ENCODE measurements around the gene CDK18.

Gene CDK18

DNA sequence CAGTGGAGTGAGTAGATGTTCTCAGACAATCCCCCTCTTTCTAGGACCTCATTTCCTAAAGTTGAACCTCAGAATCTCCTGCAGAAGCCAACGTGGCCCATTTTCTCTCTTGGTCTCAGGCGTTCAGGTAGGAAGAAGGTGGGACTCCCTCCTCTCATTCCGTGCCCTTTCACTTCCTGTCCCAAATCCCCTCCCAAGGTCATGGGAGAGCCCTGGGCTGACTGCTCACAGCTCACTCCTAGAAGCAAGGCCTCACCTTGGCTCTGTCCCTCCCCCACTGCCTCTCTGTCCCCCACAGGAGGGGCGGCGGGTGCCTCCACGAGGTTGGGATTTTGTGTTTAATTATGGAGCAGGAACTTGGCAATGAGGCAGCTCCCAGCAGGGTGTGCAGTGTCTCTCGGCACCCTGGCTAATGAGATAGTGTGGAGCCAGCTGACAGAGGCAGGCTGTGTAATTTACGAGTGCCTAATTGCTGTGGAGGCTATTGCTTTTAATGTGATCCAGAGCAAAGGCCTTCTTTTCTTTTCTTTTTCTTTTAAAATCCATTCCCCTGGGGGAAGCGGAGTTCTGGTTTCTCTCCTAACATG, 9.1 kb upstream of the CDK18 start:
- Histone ChIP-seq H3K18ac (ENCODE audit: low read depth in 1 of 2, low read length in 2 of 2) (no peak overlapping the region), H3K9me3 (ENCODE audit: control insufficient read depth, low read length) (no peaks in the 10 kb centered on the region), H3K9ac (ENCODE audit: low read length) (no peak overlapping the region), H2BK5ac (ENCODE audit: low read depth, low read length, poor library complexity, severe bottlenecking) (no peak overlapping the region), H3K4ac (ENCODE audit: low read depth in 1 of 2, low read length in 2 of 2) (no peak overlapping the region), H4K91ac (ENCODE audit: low read length) (no peak overlapping the region), H3K27me3 (ENCODE audit: control insufficient read depth in 1 of 2, insufficient read depth in 1 of 2, low read length in 2 of 2) (peaks cover 53 to 70% of the 10 kb centered on the region in 2 experiments), H2AFZ (ENCODE audit: low read depth, low read length) (no peak overlapping the region), H3K27ac (ENCODE audit: low read length, poor library complexity, severe bottlenecking) (no peak overlapping the region), H3K14ac (ENCODE audit: low read length in 2 of 2) (peak overlapping the region in 1 of 2 experiments; percentile 45), H4K8ac (ENCODE audit: low read length) (no peak overlapping the region), H3K79me1 (replicated peaks; ENCODE audit: low read length, poor library complexity, severe bottlenecking) (no peaks in the 10 kb centered on the region), H3K4me1 (ENCODE audit: control insufficient read depth, insufficient read depth, low read depth, low read length) (peaks cover 21% of the 10 kb centered on the region), H2BK15ac (ENCODE audit: low read depth, poor library complexity, severe bottlenecking) (no peak overlapping the region), H3K23ac (ENCODE audit: low read length in 2 of 2) (no peak overlapping the region), H2AK5ac (ENCODE audit: low read length, severe bottlenecking) (no peak overlapping the region), H2BK12ac (ENCODE audit: low read length in 2 of 2) (no peak overlapping the region), H3K4me3 (ENCODE audit: insufficient read depth in 1 of 2, low read depth in 1 of 2, low read length in 2 of 2) (no peak overlapping the region), H3K36me3 (ENCODE audit: control insufficient read depth in 1 of 2, insufficient read depth in 2 of 2, low read depth in 1 of 2, low read length in 2 of 2) (no peaks in the 10 kb centered on the region), H2BK120ac (ENCODE audit: low read depth, low read length) (no peak overlapping the region), H3K4me2 (ENCODE audit: low read length, poor library complexity, severe bottlenecking) (no peak overlapping the region)
- DNase-seq: no peak
- WGBS: 27% methylated on average over 5 of the region's 9 CpGs

DNA sequence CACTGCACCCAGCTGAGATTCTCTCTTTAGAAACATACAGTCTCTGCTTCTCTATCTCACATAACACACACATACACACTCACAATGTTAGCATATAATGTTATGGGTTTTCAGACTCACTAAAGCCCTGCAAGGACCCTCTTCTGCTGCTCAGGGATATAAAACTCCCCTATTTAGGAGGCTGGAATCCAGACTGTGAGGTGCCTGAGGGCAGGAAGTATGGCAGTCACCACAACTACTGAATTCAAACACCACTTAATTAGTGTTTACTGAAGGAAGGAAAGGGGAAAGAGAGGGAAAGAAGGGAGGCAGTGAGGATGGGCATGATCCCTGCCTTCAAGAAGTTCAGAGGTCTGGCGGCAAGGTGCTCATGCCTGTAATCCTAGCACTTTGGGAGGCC, 7.8 kb upstream of the CDK18 start:
- Histone ChIP-seq H3K14ac (ENCODE audit: low read length in 2 of 2) (no peak overlapping the region), H2BK120ac (ENCODE audit: low read depth, low read length) (no peak overlapping the region), H2AFZ (ENCODE audit: low read depth, low read length) (no peak overlapping the region), H4K91ac (ENCODE audit: low read length) (no peak overlapping the region), H3K4ac (ENCODE audit: low read depth in 1 of 2, low read length in 2 of 2) (no peak overlapping the region), H4K8ac (ENCODE audit: low read length) (no peak overlapping the region), H3K4me2 (ENCODE audit: low read length, poor library complexity, severe bottlenecking) (no peak overlapping the region), H3K79me1 (replicated peaks; ENCODE audit: low read length, poor library complexity, severe bottlenecking) (no peaks in the 10 kb centered on the region), H3K4me1 (ENCODE audit: control insufficient read depth, insufficient read depth, low read depth, low read length) (peaks cover 21% of the 10 kb centered on the region), H3K27me3 (ENCODE audit: control insufficient read depth in 1 of 2, insufficient read depth in 1 of 2, low read length in 2 of 2) (peaks cover 59 to 63% of the 10 kb centered on the region in 2 experiments), H3K18ac (ENCODE audit: low read depth in 1 of 2, low read length in 2 of 2) (no peak overlapping the region), H3K27ac (ENCODE audit: low read length, poor library complexity, severe bottlenecking) (no peak overlapping the region), H3K23ac (ENCODE audit: low read length in 2 of 2) (no peak overlapping the region), H3K9me3 (ENCODE audit: control insufficient read depth, low read length) (no peaks in the 10 kb centered on the region), H3K9ac (ENCODE audit: low read length) (no peak overlapping the region), H3K36me3 (ENCODE audit: control insufficient read depth in 1 of 2, insufficient read depth in 2 of 2, low read depth in 1 of 2, low read length in 2 of 2) (no peaks in the 10 kb centered on the region), H2BK15ac (ENCODE audit: low read depth, poor library complexity, severe bottlenecking) (no peak overlapping the region), H2BK5ac (ENCODE audit: low read depth, low read length, poor library complexity, severe bottlenecking) (no peak overlapping the region), H2AK5ac (ENCODE audit: low read length, severe bottlenecking) (no peak overlapping the region), H3K4me3 (ENCODE audit: insufficient read depth in 1 of 2, low read depth in 1 of 2, low read length in 2 of 2) (no peak overlapping the region), H2BK12ac (ENCODE audit: low read length in 2 of 2) (no peak overlapping the region)
- DNase-seq: no peak
- 100% methylated on average over 1 of the region's 1 CpG for WGBS

DNA sequence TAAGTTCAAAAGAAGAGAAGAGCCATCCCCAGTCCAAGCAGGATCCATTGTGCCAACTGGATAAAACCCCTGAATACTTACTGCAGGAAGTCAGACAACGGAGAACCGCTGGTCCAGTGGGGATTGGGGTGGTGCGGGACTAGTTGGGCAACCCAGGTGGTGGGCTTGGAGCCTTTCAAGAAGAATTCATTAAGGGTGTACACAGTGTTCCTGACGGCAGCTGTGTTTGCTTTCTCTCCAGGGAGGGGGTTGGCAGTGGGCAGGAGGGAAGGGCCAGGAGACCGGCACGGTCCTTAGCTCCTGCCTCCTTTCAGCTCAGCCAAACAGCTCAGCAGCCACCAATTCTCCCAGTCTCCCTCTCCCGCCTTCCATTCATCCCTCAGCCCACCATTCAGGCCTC, 7.1 kb upstream of the CDK18 start:
- no peak overlapping the region for H2BK120ac ChIP-seq (ENCODE audit: low read depth, low read length)
- no peak overlapping the region for H2BK15ac ChIP-seq (ENCODE audit: low read depth, poor library complexity, severe bottlenecking)
- H3K18ac ChIP-seq (ENCODE audit: low read depth in 1 of 2, low read length in 2 of 2): no peak overlapping the region
- H4K8ac ChIP-seq (ENCODE audit: low read length): no peak overlapping the region
- H3K9ac ChIP-seq (ENCODE audit: low read length): no peak overlapping the region
- H2AFZ ChIP-seq (ENCODE audit: low read depth, low read length): no peak overlapping the region
- no peak overlapping the region for H2BK12ac ChIP-seq (ENCODE audit: low read length in 2 of 2)
- no peaks in the 10 kb centered on the region for H3K9me3 ChIP-seq (ENCODE audit: control insufficient read depth, low read length)
- no peak for DNase-seq
- H3K4me2 ChIP-seq (ENCODE audit: low read length, poor library complexity, severe bottlenecking): no peak overlapping the region
- no peak overlapping the region for H3K23ac ChIP-seq (ENCODE audit: low read length in 2 of 2)
- no peak overlapping the region for H3K4ac ChIP-seq (ENCODE audit: low read depth in 1 of 2, low read length in 2 of 2)
- no peak overlapping the region for H2AK5ac ChIP-seq (ENCODE audit: low read length, severe bottlenecking)
- H3K79me1 ChIP-seq (replicated peaks; ENCODE audit: low read length, poor library complexity, severe bottlenecking): no peaks in the 10 kb centered on the region
- WGBS: 92% methylated on average over 7 of the region's 7 CpGs
- no peak overlapping the region for H2BK5ac ChIP-seq (ENCODE audit: low read depth, low read length, poor library complexity, severe bottlenecking)
- peaks cover 18% of the 10 kb centered on the region for H3K4me1 ChIP-seq (ENCODE audit: control insufficient read depth, insufficient read depth, low read depth, low read length)
- no peak overlapping the region for H3K14ac ChIP-seq (ENCODE audit: low read length in 2 of 2)
- H3K4me3 ChIP-seq (ENCODE audit: insufficient read depth in 1 of 2, low read depth in 1 of 2, low read length in 2 of 2): no peak overlapping the region
- no peaks in the 10 kb centered on the region for H3K36me3 ChIP-seq (ENCODE audit: control insufficient read depth in 1 of 2, insufficient read depth in 2 of 2, low read depth in 1 of 2, low read length in 2 of 2)
- H4K91ac ChIP-seq (ENCODE audit: low read length): no peak overlapping the region
- H3K27ac ChIP-seq (ENCODE audit: low read length, poor library complexity, severe bottlenecking): no peak overlapping the region
- H3K27me3 ChIP-seq (ENCODE audit: control insufficient read depth in 1 of 2, insufficient read depth in 1 of 2, low read length in 2 of 2): peaks cover 59 to 63% of the 10 kb centered on the region in 2 experiments

DNA sequence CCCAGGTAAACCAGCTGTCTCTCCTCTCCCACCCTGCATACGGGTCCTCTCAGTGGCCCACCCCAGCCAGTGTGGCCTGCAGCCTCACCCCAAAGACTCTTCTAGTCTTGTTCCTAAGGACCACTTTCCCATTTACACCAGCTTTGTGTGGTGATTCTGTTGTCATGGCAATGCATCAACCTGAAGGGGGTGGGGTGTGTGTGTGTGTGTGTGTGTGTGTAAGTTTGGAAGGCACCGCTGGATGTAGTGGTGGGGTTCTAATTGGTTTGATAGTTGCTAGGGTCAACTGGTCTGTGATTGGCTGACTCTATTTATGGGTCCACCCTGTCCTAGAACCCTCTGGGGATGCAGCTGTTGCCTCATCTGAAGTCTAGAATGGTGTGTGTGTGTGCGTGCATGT, 4.7 kb upstream of the CDK18 start:
- WGBS: 100% methylated on average over 1 of the region's 3 CpGs
- H2BK120ac ChIP-seq (ENCODE audit: low read depth, low read length): no peak overlapping the region
- H3K27me3 ChIP-seq (ENCODE audit: control insufficient read depth in 1 of 2, insufficient read depth in 1 of 2, low read length in 2 of 2): peaks cover 68 to 75% of the 10 kb centered on the region in 2 experiments
- peaks cover 10% of the 10 kb centered on the region for H3K4me1 ChIP-seq (ENCODE audit: control insufficient read depth, insufficient read depth, low read depth, low read length)
- no peak overlapping the region for H2BK5ac ChIP-seq (ENCODE audit: low read depth, low read length, poor library complexity, severe bottlenecking)
- H3K4me2 ChIP-seq (ENCODE audit: low read length, poor library complexity, severe bottlenecking): no peak overlapping the region
- no peak overlapping the region for H3K9ac ChIP-seq (ENCODE audit: low read length)
- peak overlapping the region in 1 of 2 experiments; percentile 38 for H3K14ac ChIP-seq (ENCODE audit: low read length in 2 of 2)
- no peaks in the 10 kb centered on the region for H3K9me3 ChIP-seq (ENCODE audit: control insufficient read depth, low read length)
- no peak overlapping the region for H3K18ac ChIP-seq (ENCODE audit: low read depth in 1 of 2, low read length in 2 of 2)
- no peak overlapping the region for H2BK12ac ChIP-seq (ENCODE audit: low read length in 2 of 2)
- no peaks in the 10 kb centered on the region for H3K79me1 ChIP-seq (replicated peaks; ENCODE audit: low read length, poor library complexity, severe bottlenecking)
- no peak overlapping the region for H4K91ac ChIP-seq (ENCODE audit: low read length)
- H2AK5ac ChIP-seq (ENCODE audit: low read length, severe bottlenecking): no peak overlapping the region
- H3K23ac ChIP-seq (ENCODE audit: low read length in 2 of 2): no peak overlapping the region
- no peak overlapping the region for H3K27ac ChIP-seq (ENCODE audit: low read length, poor library complexity, severe bottlenecking)
- no peak overlapping the region for H2BK15ac ChIP-seq (ENCODE audit: low read depth, poor library complexity, severe bottlenecking)
- no peak overlapping the region for H2AFZ ChIP-seq (ENCODE audit: low read depth, low read length)
- H3K4me3 ChIP-seq (ENCODE audit: insufficient read depth in 1 of 2, low read depth in 1 of 2, low read length in 2 of 2): no peak overlapping the region
- no peak overlapping the region for H3K4ac ChIP-seq (ENCODE audit: low read depth in 1 of 2, low read length in 2 of 2)
- no peak overlapping the region for H4K8ac ChIP-seq (ENCODE audit: low read length)
- DNase-seq: no peak
- H3K36me3 ChIP-seq (ENCODE audit: control insufficient read depth in 1 of 2, insufficient read depth in 2 of 2, low read depth in 1 of 2, low read length in 2 of 2): no peaks in the 10 kb centered on the region
